IMR-90 (cell line): ENCODE results near the gene NPAS3. TPM values are rescaled to one million over a fixed set of nuclear protein-coding genes. Genes with fewer than 3 reads are reported as not detected.

Experiments
- ATAC-seq: fragments of 200-7000 bp; cut with Tn5 transposase; 2 replicates; pipeline ENCODE4 v1.9.1; 2020; ENCODE audit warnings: low read depth, mild to moderate bottlenecking, moderate library complexity
- BruUV-seq: library from RNA; stranded (reverse); fragments of 400-500 nt; replicated peaks from 2 replicates; lab custom pipeline; 2021; lab: Mats Ljungman, UMichigan
- CTCF ChIA-PET: fragments of 300-600 bp; formaldehyde crosslinking; extraction: SDS; loops from one replicate; lab custom pipeline; 2021; ENCODE audit warnings: antibody characterized with exemption; lab: Yijun Ruan, JAX
- POLR2A ChIA-PET: fragments of 300-600 bp; sonication (Branson Sonifier 250); formaldehyde crosslinking; loops from one replicate; lab custom pipeline; 2022; ENCODE audit warnings: antibody characterized with exemption; ENCODE audit not compliant: unreplicated experiment; lab: Charles Lee
- DNase-seq: peaks from one replicate; pipeline ENCODE4 v3.0.0; 2013
- H2AFZ ChIP-seq: replicated peaks from 2 replicates; pipeline ENCODE3; 2013; ENCODE audit warnings: low read length, mild to moderate bottlenecking; ENCODE audit not compliant: poor library complexity
- H2AK5ac ChIP-seq: 2 replicates; pipeline ENCODE4 v1.6.1; 2013; ENCODE audit warnings: low read depth, low read length, inconsistent platforms
- H2AK9ac ChIP-seq: replicated peaks from 2 replicates; pipeline ENCODE3; 2013; ENCODE audit warnings: mild to moderate bottlenecking, low read depth, low read length, moderate library complexity; ENCODE audit not compliant: poor library complexity
- H2BK120ac ChIP-seq: 2 replicates; pipeline ENCODE4 v1.6.1; 2013; ENCODE audit warnings: low read depth, low read length, inconsistent platforms
- H2BK15ac ChIP-seq: 3 replicates; pipeline ENCODE4 v1.6.1; 2013; ENCODE audit warnings: low read depth, low read length, inconsistent platforms
- H2BK20ac ChIP-seq: 2 replicates; pipeline ENCODE4 v1.6.1; 2013; ENCODE audit warnings: low read depth, mild to moderate bottlenecking, inconsistent platforms, low read length, moderate library complexity
- H2BK5ac ChIP-seq: 2 replicates; pipeline ENCODE4 v1.6.1; 2013; ENCODE audit warnings: mild to moderate bottlenecking, low read depth, low read length, inconsistent platforms; ENCODE audit not compliant: poor library complexity, severe bottlenecking
- H3K14ac ChIP-seq: replicated peaks from 2 replicates; pipeline ENCODE4 v1.6.1; 2013; ENCODE audit warnings: low read depth, low read length, inconsistent platforms
- H3K18ac ChIP-seq: 2 replicates; pipeline ENCODE4 v1.6.1; 2013; ENCODE audit warnings: low read depth, low read length, control low read depth
- H3K23ac ChIP-seq: 2 replicates; pipeline ENCODE4 v1.6.1; 2013; ENCODE audit warnings: low read depth, low read length, inconsistent platforms
- H3K27ac ChIP-seq: 2 replicates; pipeline ENCODE4 v1.5.1; 2013; ENCODE audit warnings: mild to moderate bottlenecking, control low read depth, low read length; ENCODE audit not compliant: insufficient read depth
- H3K27me3 ChIP-seq: 2 replicates; pipeline ENCODE4 v1.6.1; 2013; ENCODE audit warnings: low read length; ENCODE audit not compliant: control insufficient read depth, insufficient read depth
- H3K36me3 ChIP-seq: 2 replicates; pipeline ENCODE4 v1.6.1; 2013; ENCODE audit warnings: low read length, mixed read lengths; ENCODE audit not compliant: control insufficient read depth, insufficient read depth
- H3K4ac ChIP-seq: 2 replicates; pipeline ENCODE4 v1.6.1; 2013; ENCODE audit warnings: low read depth, low read length, inconsistent platforms
- H3K4me1 ChIP-seq: 2 replicates; pipeline ENCODE4 v1.6.1; 2013; ENCODE audit warnings: low read length, mixed read lengths; ENCODE audit not compliant: control insufficient read depth, insufficient read depth
- H3K4me2 ChIP-seq: 2 replicates; pipeline ENCODE4 v1.6.1; 2013; ENCODE audit warnings: low read depth, mild to moderate bottlenecking, control low read depth, low read length, moderate library complexity
- H3K4me3 ChIP-seq: 2 replicates; pipeline ENCODE4 v1.5.1; 2013; ENCODE audit warnings: low read depth, mild to moderate bottlenecking, control low read depth, low read length, moderate library complexity; ENCODE audit not compliant: insufficient read depth
- H3K56ac ChIP-seq: 2 replicates; pipeline ENCODE4 v1.6.1; 2013; ENCODE audit warnings: low read length, inconsistent platforms; ENCODE audit not compliant: insufficient read depth; ENCODE audit errors: extremely low read depth
- H3K79me1 ChIP-seq, 2 experiments: 2 replicates each; pipeline ENCODE4 v1.6.1; 2013; ENCODE audit warnings: low read length in 2 of 2, inconsistent platforms in 1 of 2, low read depth in 1 of 2
- H3K9ac ChIP-seq: 2 replicates; pipeline ENCODE4 v1.6.1; 2013; ENCODE audit warnings: low read depth, low read length, control low read depth
- H3K9me1 ChIP-seq: 2 replicates; pipeline ENCODE4 v1.6.1; 2013; ENCODE audit warnings: low read length, inconsistent platforms; ENCODE audit not compliant: insufficient read depth
- H3K9me3 ChIP-seq: 2 replicates; pipeline ENCODE4 v1.6.1; 2013; ENCODE audit warnings: low read length; ENCODE audit not compliant: control insufficient read depth, insufficient read depth
- H4K20me1 ChIP-seq: 2 replicates; pipeline ENCODE4 v1.6.1; 2013; ENCODE audit warnings: low read length, inconsistent platforms; ENCODE audit not compliant: insufficient read depth
- H4K5ac ChIP-seq: 2 replicates; pipeline ENCODE4 v1.6.1; 2013; ENCODE audit warnings: mild to moderate bottlenecking, low read depth, low read length, control low read depth
- H4K8ac ChIP-seq, 2 experiments: 2 replicates each; pipeline ENCODE4 v1.6.1; 2013; ENCODE audit warnings: low read depth in 2 of 2, low read length in 2 of 2, control low read depth in 1 of 2, inconsistent platforms in 1 of 2
- H4K91ac ChIP-seq: 2 replicates; pipeline ENCODE4 v1.6.1; 2013; ENCODE audit warnings: low read depth, low read length, inconsistent platforms; ENCODE audit not compliant: insufficient read depth
- CEBPB ChIP-seq: IDR thresholded peaks from 2 replicates; pipeline ENCODE4 v1.6.1; 2012; ENCODE audit warnings: low read depth, low read length, improper control_type of control experiment
- CHD1 ChIP-seq: IDR thresholded peaks from 2 replicates; pipeline ENCODE4 v1.6.1; 2012; ENCODE audit warnings: low read depth, low read length, improper control_type of control experiment
- MAZ ChIP-seq: IDR thresholded peaks from 2 replicates; pipeline ENCODE4 v1.6.1; 2012; ENCODE audit warnings: low read depth, mild to moderate bottlenecking, low read length, improper control_type of control experiment, moderate library complexity, borderline replicate concordance
- MXI1 ChIP-seq: IDR thresholded peaks from 2 replicates; pipeline ENCODE4 v1.6.1; 2012; ENCODE audit warnings: low read depth, mild to moderate bottlenecking, low read length, moderate library complexity, borderline replicate concordance
- SMC3 ChIP-seq: fragments of 150-350 bp; IDR thresholded peaks from 2 replicates; pipeline ENCODE4 v1.6.1; 2016; ENCODE audit warnings: low read depth, mild to moderate bottlenecking, antibody characterized with exemption, low read length, moderate library complexity
- USF2 ChIP-seq: fragments of 150-350 bp; IDR thresholded peaks from 2 replicates; pipeline ENCODE4 v1.6.1; 2017; ENCODE audit warnings: mild to moderate bottlenecking, antibody characterized with exemption, low read length, low read depth
- WGBS, 2 experiments: methylation state at CpG; one replicate each; pipeline versions ENCODE4 v1.1.5 to v1.1.7; 2013; ENCODE audit warnings: missing lambda C conversion rate in 2 of 2; ENCODE audit not compliant: insufficient read length in 1 of 2; ENCODE audit errors: extremely low coverage in 2 of 2; 5-methylcytosine and 5-hydroxymethylcytosine counted together
- dilution Hi-C: fragments of 300-500 bp; cut with HindIII; formaldehyde crosslinking; loops from one replicate; pipeline ENCODE4 v1.14.3; 2018; ENCODE audit warnings: low sequenced_read_pairs; ENCODE audit not compliant: unreplicated experiment
- in situ Hi-C: fragments of 300-500 bp; cut with MboI; formaldehyde crosslinking; loops from 3 replicates; pipeline ENCODE4 v1.14.3; 2019; ENCODE audit warnings: low sequenced_read_pairs, inconsistent platforms, mixed read lengths
- intact Hi-C: fragments of 100-400 bp; cut with micrococcal nuclease; formaldehyde crosslinking; loops from 2 replicates; pipeline ENCODE4 v1.10.0; 2022
- polyA plus RNA-seq, 3 experiments: library from polyadenylated mRNA; depleted of rRNA; stranded (reverse); fragments of >200 nt; gene quantifications; 2 replicates each; pipeline ENCODE4 v1.2.3, GENCODE V29; 2012; ENCODE audit warnings: low replicate concordance in 1 of 3
- total RNA-seq: library from RNA; depleted of rRNA; stranded (reverse); fragments of >200 nt; gene quantifications from 2 replicates; pipeline ENCODE4 v1.2.3, GENCODE V29; 2012

The NPAS3 gene
- total and polyA plus RNA-seq, 2 of the 4 experiments (the other 2 are of a cell fraction), result not detected

DNA sequence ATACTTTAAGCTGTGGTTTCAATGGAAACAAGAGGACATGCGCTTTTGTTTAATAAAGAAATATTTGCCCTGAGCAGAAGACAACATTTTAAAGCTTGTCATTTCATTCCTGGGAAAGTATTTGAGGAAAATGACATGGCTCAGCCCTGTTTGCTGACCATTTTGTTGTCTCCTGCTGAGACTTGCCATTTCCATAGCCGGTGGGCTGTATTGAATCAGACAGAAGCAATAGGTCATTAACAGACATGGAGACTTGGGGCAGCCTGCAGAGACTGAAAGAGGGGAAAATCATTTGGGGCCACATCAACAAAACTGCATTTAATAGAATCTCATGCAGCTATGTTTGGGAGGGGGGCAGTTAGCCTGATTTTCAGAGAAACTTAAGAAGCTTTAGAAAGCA lies 443.0 kb downstream of the NPAS3 start:
- H2AK9ac ChIP-seq, result no peak overlapping the region
- no peak overlapping the region for H3K9ac ChIP-seq
- DNase-seq (no peak), ATAC-seq (no peak)
- no peaks in the 10 kb centered on the region for H3K79me1 ChIP-seq
- H4K5ac ChIP-seq, result no peak overlapping the region
- no peaks in the 10 kb centered on the region for H3K4me1 ChIP-seq
- whole genome bisulfite sequencing, 2 experiments, result no CpG with 5 or more reads among the region's 2 CpGs
- no peak overlapping the region for H3K4ac ChIP-seq
- H4K8ac ChIP-seq, result no peak overlapping the region
- H4K20me1 ChIP-seq, result no peaks in the 10 kb centered on the region
- no peak overlapping the region for H2AFZ ChIP-seq
- H2BK20ac ChIP-seq, result no peak overlapping the region
- no TSS peak for BruUV-seq
- no peak overlapping the region for H3K14ac ChIP-seq
- dilution Hi-C loops, result no loop called here
- H3K23ac ChIP-seq, result no peak overlapping the region
- H2BK120ac ChIP-seq, result no peak overlapping the region
- no peak overlapping the region for H3K4me2 ChIP-seq
- intact Hi-C loops, result no loop called here
- H3K27ac ChIP-seq, result no peak overlapping the region
- no peak overlapping the region for H2BK5ac ChIP-seq
- ChIA-PET POLR2A (interaction anchor here (0.5 kb wide), 1 partner anchor 13 kb away, joined by 3 read pairs; no protein-coding TSS in a partner anchor), CTCF (no interaction called here)
- H4K91ac ChIP-seq, result no peak overlapping the region
- H3K9me3 ChIP-seq, result no peaks in the 10 kb centered on the region
- H3K56ac ChIP-seq, result no peak overlapping the region
- TF ChIP-seq SMC3 (no peak), USF2 (no peak), CHD1 (no peak), MAZ (no peak), CEBPB (no peak), MXI1 (no peak)
- no peak overlapping the region for H3K4me3 ChIP-seq
- H2AK5ac ChIP-seq, result no peak overlapping the region
- in situ Hi-C loops, result no loop called here
- no peaks in the 10 kb centered on the region for H3K27me3 ChIP-seq
- no peak overlapping the region for H2BK15ac ChIP-seq
- H3K9me1 ChIP-seq, result no peaks in the 10 kb centered on the region
- no peaks in the 10 kb centered on the region for H3K36me3 ChIP-seq
- no peak overlapping the region for H3K18ac ChIP-seq
